Panc1 (cell line): ENCODE measurements around the gene DACH1. TPM values are rescaled to one million over a fixed set of nuclear protein-coding genes. Genes with fewer than 3 reads are reported as not detected.

ENCODE experiments used
- ATAC-seq: fragments of 200-7000 bp; cut with Tn5 transposase; 2 replicates; pipeline ENCODE4 v1.9.1; 2020; ENCODE audit warnings: mild to moderate bottlenecking, moderate library complexity
- BruUV-seq: library from RNA; stranded (reverse); fragments of 400-500 nt; replicated peaks from 2 replicates; lab custom pipeline; 2021; lab: Mats Ljungman, UMichigan
- CTCF ChIA-PET: fragments of 300-600 bp; sonication (Branson Sonifier 250); formaldehyde crosslinking; loops from one replicate; lab custom pipeline; 2022; ENCODE audit warnings: antibody characterized with exemption; lab: Charles Lee
- POLR2A ChIA-PET: fragments of 300-600 bp; sonication (Branson Sonifier 250); formaldehyde crosslinking; loops from one replicate; lab custom pipeline; 2022; ENCODE audit warnings: antibody characterized with exemption; lab: Charles Lee
- DNase-seq: peaks from one replicate; pipeline ENCODE4 v3.0.0-alpha.2; 2010; ENCODE audit warnings: low read depth, low spot score
- H3K27ac ChIP-seq: 2 replicates; pipeline ENCODE4 v1.5.1; 2011; ENCODE audit warnings: mild to moderate bottlenecking, low read length, inconsistent platforms
- H3K27me3 ChIP-seq: fragments of 200-500 bp; sonication (Bioruptor generic); 2 replicates; pipeline ENCODE4 v1.6.0; 2014; ENCODE audit warnings: low read length, inconsistent platforms; ENCODE audit not compliant: control insufficient read depth, insufficient read depth
- H3K36me3 ChIP-seq: fragments of 200-500 bp; sonication (Bioruptor generic); 2 replicates; pipeline ENCODE4 v1.5.1; 2014; ENCODE audit warnings: inconsistent platforms, mild to moderate bottlenecking, low read length, moderate library complexity; ENCODE audit not compliant: control insufficient read depth, insufficient read depth
- H3K4me1 ChIP-seq: 2 replicates; pipeline ENCODE4 v1.5.1; 2011; ENCODE audit warnings: inconsistent platforms, mild to moderate bottlenecking, low read length, moderate library complexity; ENCODE audit not compliant: control insufficient read depth, insufficient read depth
- H3K4me3 ChIP-seq, 2 experiments: 2 replicates each; pipeline ENCODE4 v1.5.1; 2011 to 2012; ENCODE audit warnings: low read depth in 2 of 2, low read length in 2 of 2, mild to moderate bottlenecking in 2 of 2, inconsistent platforms in 1 of 2, moderate library complexity in 1 of 2
- H3K9me3 ChIP-seq: fragments of 200-500 bp; sonication (Bioruptor generic); 2 replicates; pipeline ENCODE4 v1.5.1; 2014; ENCODE audit warnings: low read depth, mild to moderate bottlenecking, inconsistent platforms, low read length, moderate library complexity; ENCODE audit not compliant: control insufficient read depth, insufficient read depth
- POLR2AphosphoS5 ChIP-seq: IDR thresholded peaks from 2 replicates; pipeline ENCODE4 v1.6.1; 2012; ENCODE audit warnings: mild to moderate bottlenecking, low read depth, low read length, moderate library complexity
- SIN3A ChIP-seq: IDR thresholded peaks from 2 replicates; pipeline ENCODE4 v1.6.1; 2012; ENCODE audit warnings: low read depth, mild to moderate bottlenecking, low read length, moderate library complexity, borderline replicate concordance; ENCODE audit not compliant: insufficient read depth
- TCF7L2 ChIP-seq: IDR thresholded peaks from 2 replicates; pipeline ENCODE4 v1.6.1; 2011; ENCODE audit warnings: mild to moderate bottlenecking, low read depth, low read length, inconsistent platforms
- in situ Hi-C: cut with HindIII; loops from 2 replicates; pipeline ENCODE4 v1.10.0; 2016; ENCODE audit warnings: low sequenced_read_pairs, low pct_unique_long_range_greater_than_20kb
- intact Hi-C: fragments of 100-400 bp; cut with micrococcal nuclease; formaldehyde crosslinking; loops from one replicate; pipeline ENCODE4 v1.10.0; 2022; ENCODE audit not compliant: unreplicated experiment
- total RNA-seq: library from RNA; stranded (reverse); gene quantifications from one replicate; pipeline ENCODE4 v1.2.1, GENCODE V29; 2021; ENCODE audit not compliant: unreplicated experiment
- TF ChIP-seq, protein P1 (sequence below): fragments of 450-650 bp; IDR thresholded peaks from 2 replicates; pipeline ENCODE4 v1.5.1; 2017; ENCODE audit warnings: mild to moderate bottlenecking
- TF ChIP-seq, protein P2 (sequence below), 2 experiments: IDR thresholded peaks; 2 replicates each; pipeline ENCODE4 v1.6.1; 2011 to 2012; ENCODE audit warnings: low read depth in 2 of 2, control low read depth in 1 of 2, low read length in 1 of 2, mild to moderate bottlenecking in 1 of 2, moderate library complexity in 1 of 2; ENCODE audit not compliant: insufficient read depth in 1 of 2

The DACH1 gene
- total RNA-seq, 1 experiment from 2014 or later: 0.54 TPM

DNA sequence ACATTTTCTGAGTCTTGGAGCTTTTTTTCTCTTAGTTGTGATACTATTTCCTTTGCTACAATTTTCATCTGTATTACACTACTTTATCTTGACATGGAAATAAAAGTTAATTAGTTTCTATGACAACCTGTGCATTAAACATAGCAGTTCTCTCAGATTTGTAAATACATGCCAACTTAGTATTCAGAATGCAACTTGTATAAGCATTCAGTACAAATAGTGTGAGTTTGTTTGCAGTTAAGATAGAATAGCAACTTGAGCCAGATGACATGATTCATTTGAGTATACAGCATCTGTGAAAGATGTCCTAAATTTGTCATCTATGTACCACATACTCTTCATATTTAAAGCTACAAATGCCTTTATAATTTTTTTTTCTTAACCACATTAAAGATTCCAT, 98.1 kb downstream of the DACH1 start:
- no peaks in the 10 kb centered on the region for H3K36me3 ChIP-seq
- H3K4me1 ChIP-seq: no peaks in the 10 kb centered on the region
- ATAC-seq: no peak
- H3K9me3 ChIP-seq: no peaks in the 10 kb centered on the region
- no peak overlapping the region for H3K4me3 ChIP-seq
- H3K27ac ChIP-seq: no peak overlapping the region
- in situ Hi-C loops (no loop called here), intact Hi-C loops (no loop called here)
- TF ChIP-seq, protein P1, sequence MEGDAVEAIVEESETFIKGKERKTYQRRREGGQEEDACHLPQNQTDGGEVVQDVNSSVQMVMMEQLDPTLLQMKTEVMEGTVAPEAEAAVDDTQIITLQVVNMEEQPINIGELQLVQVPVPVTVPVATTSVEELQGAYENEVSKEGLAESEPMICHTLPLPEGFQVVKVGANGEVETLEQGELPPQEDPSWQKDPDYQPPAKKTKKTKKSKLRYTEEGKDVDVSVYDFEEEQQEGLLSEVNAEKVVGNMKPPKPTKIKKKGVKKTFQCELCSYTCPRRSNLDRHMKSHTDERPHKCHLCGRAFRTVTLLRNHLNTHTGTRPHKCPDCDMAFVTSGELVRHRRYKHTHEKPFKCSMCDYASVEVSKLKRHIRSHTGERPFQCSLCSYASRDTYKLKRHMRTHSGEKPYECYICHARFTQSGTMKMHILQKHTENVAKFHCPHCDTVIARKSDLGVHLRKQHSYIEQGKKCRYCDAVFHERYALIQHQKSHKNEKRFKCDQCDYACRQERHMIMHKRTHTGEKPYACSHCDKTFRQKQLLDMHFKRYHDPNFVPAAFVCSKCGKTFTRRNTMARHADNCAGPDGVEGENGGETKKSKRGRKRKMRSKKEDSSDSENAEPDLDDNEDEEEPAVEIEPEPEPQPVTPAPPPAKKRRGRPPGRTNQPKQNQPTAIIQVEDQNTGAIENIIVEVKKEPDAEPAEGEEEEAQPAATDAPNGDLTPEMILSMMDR: no peak
- TF ChIP-seq SIN3A (no peak), POLR2AphosphoS5 (no peak), TCF7L2 (no peak)
- TF ChIP-seq, protein P2, sequence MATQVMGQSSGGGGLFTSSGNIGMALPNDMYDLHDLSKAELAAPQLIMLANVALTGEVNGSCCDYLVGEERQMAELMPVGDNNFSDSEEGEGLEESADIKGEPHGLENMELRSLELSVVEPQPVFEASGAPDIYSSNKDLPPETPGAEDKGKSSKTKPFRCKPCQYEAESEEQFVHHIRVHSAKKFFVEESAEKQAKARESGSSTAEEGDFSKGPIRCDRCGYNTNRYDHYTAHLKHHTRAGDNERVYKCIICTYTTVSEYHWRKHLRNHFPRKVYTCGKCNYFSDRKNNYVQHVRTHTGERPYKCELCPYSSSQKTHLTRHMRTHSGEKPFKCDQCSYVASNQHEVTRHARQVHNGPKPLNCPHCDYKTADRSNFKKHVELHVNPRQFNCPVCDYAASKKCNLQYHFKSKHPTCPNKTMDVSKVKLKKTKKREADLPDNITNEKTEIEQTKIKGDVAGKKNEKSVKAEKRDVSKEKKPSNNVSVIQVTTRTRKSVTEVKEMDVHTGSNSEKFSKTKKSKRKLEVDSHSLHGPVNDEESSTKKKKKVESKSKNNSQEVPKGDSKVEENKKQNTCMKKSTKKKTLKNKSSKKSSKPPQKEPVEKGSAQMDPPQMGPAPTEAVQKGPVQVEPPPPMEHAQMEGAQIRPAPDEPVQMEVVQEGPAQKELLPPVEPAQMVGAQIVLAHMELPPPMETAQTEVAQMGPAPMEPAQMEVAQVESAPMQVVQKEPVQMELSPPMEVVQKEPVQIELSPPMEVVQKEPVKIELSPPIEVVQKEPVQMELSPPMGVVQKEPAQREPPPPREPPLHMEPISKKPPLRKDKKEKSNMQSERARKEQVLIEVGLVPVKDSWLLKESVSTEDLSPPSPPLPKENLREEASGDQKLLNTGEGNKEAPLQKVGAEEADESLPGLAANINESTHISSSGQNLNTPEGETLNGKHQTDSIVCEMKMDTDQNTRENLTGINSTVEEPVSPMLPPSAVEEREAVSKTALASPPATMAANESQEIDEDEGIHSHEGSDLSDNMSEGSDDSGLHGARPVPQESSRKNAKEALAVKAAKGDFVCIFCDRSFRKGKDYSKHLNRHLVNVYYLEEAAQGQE (IDR thresholded peaks at IDR 0.05; ENCODE audit: insufficient read depth in 1 of 2, low read depth in 2 of 2, low read length in 1 of 2): no peak
- POLR2A ChIA-PET: no interaction called here
- DNase-seq: no peak
- no TSS peak for BruUV-seq
- CTCF ChIA-PET: no interaction called here
- H3K27me3 ChIP-seq: no peaks in the 10 kb centered on the region

DNA sequence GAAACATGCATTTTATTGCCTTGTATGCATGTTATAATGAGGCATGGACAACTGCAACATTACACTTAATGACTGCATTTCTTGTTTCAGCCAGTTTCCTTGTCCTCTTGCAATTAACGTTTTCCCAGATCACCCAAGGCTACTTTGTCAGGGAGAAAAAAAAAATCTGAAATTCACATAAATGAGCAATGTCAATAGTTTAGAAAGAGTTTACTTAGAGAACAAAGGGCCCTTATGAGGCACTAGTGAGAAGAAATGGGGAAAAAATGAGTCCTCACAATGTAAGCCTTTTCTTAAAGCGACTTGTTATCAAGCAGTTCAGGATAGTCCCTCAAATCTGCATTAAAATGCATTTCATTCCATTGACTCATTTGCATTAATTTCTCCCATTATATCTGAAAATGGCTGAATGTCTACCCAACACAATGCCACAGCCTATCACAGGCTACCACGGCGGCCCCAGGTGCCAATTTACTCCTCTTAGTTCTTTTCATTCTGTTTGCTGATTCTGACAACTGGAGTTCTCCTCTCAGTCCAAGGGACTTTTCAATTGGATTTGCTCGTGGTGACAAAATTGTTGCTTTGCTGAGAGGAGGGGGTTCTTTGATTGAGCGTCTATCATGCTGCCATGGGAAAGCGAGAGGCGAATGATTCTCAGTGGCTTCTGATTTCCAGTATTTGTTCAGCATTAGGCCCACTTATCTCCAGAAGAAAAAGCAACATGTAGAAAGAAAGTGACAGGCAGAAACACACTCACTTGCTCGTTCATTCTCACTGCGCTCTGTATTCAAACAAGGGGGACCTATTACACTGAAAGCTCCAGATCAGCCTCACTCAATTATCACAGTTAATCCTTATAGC, 107.1 kb downstream of the DACH1 start:
- ATAC-seq (no peak), DNase-seq (no peak)
- H3K9me3 ChIP-seq: no peaks in the 10 kb centered on the region
- ChIA-PET POLR2A (no interaction called here), CTCF (no interaction called here)
- in situ Hi-C loops (no loop called here), intact Hi-C loops (no loop called here)
- no TSS peak for BruUV-seq
- H3K4me1 ChIP-seq: no peaks in the 10 kb centered on the region
- H3K27ac ChIP-seq: no peak overlapping the region
- no peaks in the 10 kb centered on the region for H3K27me3 ChIP-seq
- TF ChIP-seq, protein P1: no peak
- TF ChIP-seq POLR2AphosphoS5: no peak
- H3K4me3 ChIP-seq: no peak overlapping the region
- H3K36me3 ChIP-seq: no peaks in the 10 kb centered on the region
